Body of pancreas (tissue), 4 donors: ENCODE measurements around the gene SLPI.

Experiments
- POLR2A ChIP-seq, 3 donors: fragments of 450-650 bp; IDR thresholded peaks; one replicate each; pipeline ENCODE4 v1.6.1; 2016; ENCODE audit warnings: antibody characterized with exemption in 3 of 3, mild to moderate bottlenecking in 2 of 3
- TF ChIP-seq, protein P1 (sequence below), 7 experiments: fragments of 450-650 bp in 4 of 7; fragments of 200-600 bp in 3 of 7; sonication (generic) in 3 of 7; IDR thresholded peaks; one replicate each; pipeline ENCODE4 v1.5.1; 2016 to 2019; ENCODE audit warnings: antibody characterized with exemption in 7 of 7

DNA sequence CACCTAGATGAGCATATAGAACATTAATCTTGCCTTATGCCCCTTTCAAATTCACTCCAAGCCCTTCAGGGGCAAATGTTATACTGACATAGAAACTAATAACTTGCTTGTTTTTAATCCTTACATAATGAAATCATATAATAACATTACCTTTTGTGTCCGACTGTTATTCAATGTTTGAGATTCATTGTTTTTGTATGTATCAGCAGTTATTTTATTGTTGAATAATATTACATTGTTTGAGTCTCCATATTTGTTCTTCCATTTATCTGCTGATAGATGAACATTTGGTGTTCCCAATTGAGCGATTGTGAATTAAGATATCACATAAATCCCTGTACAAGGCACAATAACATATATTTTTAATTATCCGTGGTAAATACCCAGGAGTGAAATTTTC lies 41.5 kb downstream of the SLPI start:
- no peak for TF ChIP-seq POLR2A (IDR thresholded peaks at IDR 0.05)
- TF ChIP-seq, protein P1, sequence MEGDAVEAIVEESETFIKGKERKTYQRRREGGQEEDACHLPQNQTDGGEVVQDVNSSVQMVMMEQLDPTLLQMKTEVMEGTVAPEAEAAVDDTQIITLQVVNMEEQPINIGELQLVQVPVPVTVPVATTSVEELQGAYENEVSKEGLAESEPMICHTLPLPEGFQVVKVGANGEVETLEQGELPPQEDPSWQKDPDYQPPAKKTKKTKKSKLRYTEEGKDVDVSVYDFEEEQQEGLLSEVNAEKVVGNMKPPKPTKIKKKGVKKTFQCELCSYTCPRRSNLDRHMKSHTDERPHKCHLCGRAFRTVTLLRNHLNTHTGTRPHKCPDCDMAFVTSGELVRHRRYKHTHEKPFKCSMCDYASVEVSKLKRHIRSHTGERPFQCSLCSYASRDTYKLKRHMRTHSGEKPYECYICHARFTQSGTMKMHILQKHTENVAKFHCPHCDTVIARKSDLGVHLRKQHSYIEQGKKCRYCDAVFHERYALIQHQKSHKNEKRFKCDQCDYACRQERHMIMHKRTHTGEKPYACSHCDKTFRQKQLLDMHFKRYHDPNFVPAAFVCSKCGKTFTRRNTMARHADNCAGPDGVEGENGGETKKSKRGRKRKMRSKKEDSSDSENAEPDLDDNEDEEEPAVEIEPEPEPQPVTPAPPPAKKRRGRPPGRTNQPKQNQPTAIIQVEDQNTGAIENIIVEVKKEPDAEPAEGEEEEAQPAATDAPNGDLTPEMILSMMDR (IDR thresholded peaks at IDR 0.05): no peak
